Neuronal stem cell (in vitro differentiated cells): Measurements from ENCODE around the gene UGT2B7.

Experiments used
- DNase-seq: peaks from one replicate; pipeline ENCODE4 v3.0.0-alpha.2; 2013; ENCODE audit warnings: low spot score
- H2AFZ ChIP-seq: one replicate; pipeline ENCODE4 v1.6.1; 2013; ENCODE audit warnings: mild to moderate bottlenecking, low read length, inconsistent platforms
- H2AK5ac ChIP-seq: 2 replicates; pipeline ENCODE4 v1.6.1; 2013; ENCODE audit warnings: low read depth, mild to moderate bottlenecking, inconsistent platforms, low read length, moderate library complexity, mixed read lengths
- H2BK120ac ChIP-seq: 2 replicates; pipeline ENCODE4 v1.6.1; 2013; ENCODE audit warnings: low read depth, mild to moderate bottlenecking, inconsistent platforms, low read length, moderate library complexity, mixed read lengths
- H2BK12ac ChIP-seq: one replicate; pipeline ENCODE4 v1.6.1; 2013; ENCODE audit warnings: low read length, inconsistent platforms
- H2BK15ac ChIP-seq: 2 replicates; pipeline ENCODE4 v1.6.1; 2013; ENCODE audit warnings: mild to moderate bottlenecking, low read length, inconsistent platforms, mixed read lengths
- H2BK5ac ChIP-seq: one replicate; pipeline ENCODE4 v1.6.1; 2013; ENCODE audit warnings: inconsistent platforms, mild to moderate bottlenecking, low read length, moderate library complexity
- H3K14ac ChIP-seq: one replicate; pipeline ENCODE4 v1.6.1; 2013; ENCODE audit warnings: low read length, inconsistent platforms
- H3K18ac ChIP-seq: 2 replicates; pipeline ENCODE4 v1.6.1; 2013; ENCODE audit warnings: low read length, inconsistent platforms
- H3K23ac ChIP-seq: 2 replicates; pipeline ENCODE4 v1.6.1; 2013; ENCODE audit warnings: low read depth, mild to moderate bottlenecking, mixed read lengths, low read length, inconsistent platforms; ENCODE audit not compliant: poor library complexity
- H3K27ac ChIP-seq: replicated peaks from 3 replicates; pipeline ENCODE4 v1.5.1; 2013; ENCODE audit warnings: low read length, inconsistent platforms
- H3K27me3 ChIP-seq, 3 experiments: 2 replicates each; pipeline ENCODE4 v1.6.1; 2013; ENCODE audit warnings: low read length in 3 of 3, mild to moderate bottlenecking in 2 of 3, inconsistent platforms in 1 of 3, low read depth in 1 of 3, mixed read lengths in 1 of 3, moderate library complexity in 1 of 3; ENCODE audit not compliant: control insufficient read depth in 3 of 3, insufficient read depth in 3 of 3
- H3K36me3 ChIP-seq, 2 donors: replicated peaks in 1 of 2; 2 replicates each; pipeline ENCODE4 v1.6.1; 2013; ENCODE audit warnings: low read length in 2 of 2; ENCODE audit not compliant: control insufficient read depth in 2 of 2, insufficient read depth in 2 of 2
- H3K4ac ChIP-seq: 2 replicates; pipeline ENCODE4 v1.6.1; 2013; ENCODE audit warnings: inconsistent platforms, mild to moderate bottlenecking, low read length, moderate library complexity
- H3K4me1 ChIP-seq, 2 donors: 1 replicate in 1 of 2; 2 replicates in 1 of 2; pipeline ENCODE4 v1.6.1; 2013; ENCODE audit warnings: low read length in 2 of 2, low read depth in 1 of 2; ENCODE audit not compliant: control insufficient read depth in 2 of 2, insufficient read depth in 1 of 2
- H3K4me2 ChIP-seq: one replicate; pipeline ENCODE4 v1.6.1; 2013; ENCODE audit warnings: mild to moderate bottlenecking, low read length, inconsistent platforms; ENCODE audit not compliant: insufficient read depth, poor library complexity, severe bottlenecking
- H3K4me3 ChIP-seq, 2 donors: 2 replicates each; pipeline ENCODE4 v1.5.1; 2013; ENCODE audit warnings: low read length in 2 of 2, mild to moderate bottlenecking in 2 of 2, inconsistent platforms in 1 of 2, moderate library complexity in 1 of 2
- H3K79me1 ChIP-seq: one replicate; pipeline ENCODE4 v1.6.1; 2013; ENCODE audit warnings: low read depth, mild to moderate bottlenecking, inconsistent platforms, low read length, moderate library complexity
- H3K9ac ChIP-seq: one replicate; pipeline ENCODE4 v1.6.1; 2013; ENCODE audit warnings: mild to moderate bottlenecking, low read depth, low read length, inconsistent platforms; ENCODE audit not compliant: poor library complexity
- H3K9me3 ChIP-seq, 2 donors: replicated peaks in 1 of 2; 2 replicates each; pipeline versions ENCODE3 to v1.6.1; 2013; ENCODE audit warnings: low read length in 2 of 2, mild to moderate bottlenecking in 2 of 2, inconsistent platforms in 1 of 2, low read depth in 1 of 2, mixed read lengths in 1 of 2, moderate library complexity in 1 of 2; ENCODE audit not compliant: control insufficient read depth in 2 of 2, insufficient read depth in 1 of 2
- H4K8ac ChIP-seq: one replicate; pipeline ENCODE4 v1.6.1; 2013; ENCODE audit warnings: low read depth, mild to moderate bottlenecking, inconsistent platforms, low read length, moderate library complexity
- H4K91ac ChIP-seq: one replicate; pipeline ENCODE4 v1.6.1; 2013; ENCODE audit warnings: low read length, low read depth, mild to moderate bottlenecking, inconsistent platforms; ENCODE audit not compliant: poor library complexity
- WGBS, 2 donors: extraction: QIAGEN DNeasy Blood & Tissue Kit; methylation state at CpG; one replicate each; pipeline ENCODE4 v1.1.7; 2013; ENCODE audit warnings: missing lambda C conversion rate in 2 of 2, mixed read lengths in 1 of 2; ENCODE audit not compliant: insufficient read length in 2 of 2, insufficient replicate concordance in 1 of 2; ENCODE audit errors: extremely low coverage in 2 of 2; 5-methylcytosine and 5-hydroxymethylcytosine counted together

The UGT2B7 gene

DNA sequence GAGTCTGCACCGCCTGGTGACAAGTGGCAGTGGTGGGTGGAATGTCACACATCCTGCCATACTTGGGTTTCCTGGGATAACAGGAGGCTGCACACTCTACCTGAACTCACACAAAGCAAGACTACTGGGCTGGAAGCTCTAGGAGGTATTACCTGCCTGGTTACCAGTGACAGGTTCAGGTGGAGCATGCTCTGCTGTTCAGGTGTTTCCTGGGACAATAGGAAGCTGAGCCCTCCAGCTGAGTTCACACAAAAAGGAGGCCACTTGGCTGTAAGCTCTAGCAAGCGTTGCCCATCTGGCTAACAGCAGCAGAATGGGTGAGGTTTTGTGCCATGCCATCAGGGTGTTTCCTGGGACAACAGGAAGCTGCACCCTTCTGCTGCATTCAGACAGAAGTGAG lies 17.4 kb upstream of the UGT2B7 start:
- Histone ChIP-seq H3K4me3 (no peak overlapping the region), H3K18ac (no peak overlapping the region), H3K27ac (no peak overlapping the region), H3K36me3 (no peaks in the 10 kb centered on the region), H2BK15ac (no peak overlapping the region), H2BK12ac (no peak overlapping the region), H4K91ac (no peak overlapping the region), H2BK120ac (no peak overlapping the region), H3K27me3 (no peaks in the 10 kb centered on the region), H3K9me3 (no peaks in the 10 kb centered on the region), H3K79me1 (no peaks in the 10 kb centered on the region), H2AFZ (no peak overlapping the region), H2BK5ac (no peak overlapping the region), H4K8ac (no peak overlapping the region), H3K23ac (no peak overlapping the region), H3K4me2 (no peak overlapping the region), H3K14ac (no peak overlapping the region), H3K4ac (no peak overlapping the region), H3K4me1 (no peaks in the 10 kb centered on the region), H3K9ac (no peak overlapping the region), H2AK5ac (no peak overlapping the region)
- DNase-seq: no peak
- WGBS, 2 donors: no CpG with 5 or more reads among the region's 2 CpGs

DNA sequence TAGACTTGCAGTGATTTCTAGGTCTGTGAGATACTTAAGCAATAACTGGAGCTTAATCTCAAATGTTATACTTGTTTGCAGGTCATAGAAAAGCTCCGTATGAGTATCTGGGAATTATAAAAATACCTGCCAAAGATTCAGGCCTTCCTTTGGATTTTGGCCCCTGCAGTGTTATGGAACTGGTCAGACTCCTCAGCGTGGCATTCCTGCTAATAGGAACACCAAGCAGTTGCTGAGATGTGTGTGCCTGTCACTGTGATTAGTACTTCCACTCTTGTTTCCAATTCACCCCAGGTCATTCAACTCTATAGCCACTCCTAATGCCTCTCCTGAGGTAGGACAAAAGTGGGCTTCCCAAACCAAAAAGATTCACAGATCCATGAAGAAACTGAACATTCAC lies 7.8 kb upstream of the UGT2B7 start:
- H3K18ac ChIP-seq: no peak overlapping the region
- H3K27me3 ChIP-seq: no peaks in the 10 kb centered on the region
- H2BK12ac ChIP-seq: no peak overlapping the region
- H3K4me1 ChIP-seq: no peaks in the 10 kb centered on the region
- H4K8ac ChIP-seq: no peak overlapping the region
- WGBS, 2 donors: no CpG with 5 or more reads among the region's 2 CpGs
- no peak overlapping the region for H3K23ac ChIP-seq
- H2BK15ac ChIP-seq: no peak overlapping the region
- no peak overlapping the region for H3K27ac ChIP-seq
- H3K14ac ChIP-seq: no peak overlapping the region
- no peak overlapping the region for H3K9ac ChIP-seq
- no peak overlapping the region for H2BK120ac ChIP-seq
- DNase-seq: no peak
- H2BK5ac ChIP-seq: no peak overlapping the region
- H3K4me2 ChIP-seq: no peak overlapping the region
- peaks cover 0 to 2% of the 10 kb centered on the region in 2 donors for H3K9me3 ChIP-seq
- H3K4me3 ChIP-seq: no peak overlapping the region
- no peak overlapping the region for H2AK5ac ChIP-seq
- H4K91ac ChIP-seq: no peak overlapping the region
- H3K4ac ChIP-seq: no peak overlapping the region
- no peaks in the 10 kb centered on the region for H3K79me1 ChIP-seq
- no peak overlapping the region for H2AFZ ChIP-seq
- no peaks in the 10 kb centered on the region for H3K36me3 ChIP-seq

DNA sequence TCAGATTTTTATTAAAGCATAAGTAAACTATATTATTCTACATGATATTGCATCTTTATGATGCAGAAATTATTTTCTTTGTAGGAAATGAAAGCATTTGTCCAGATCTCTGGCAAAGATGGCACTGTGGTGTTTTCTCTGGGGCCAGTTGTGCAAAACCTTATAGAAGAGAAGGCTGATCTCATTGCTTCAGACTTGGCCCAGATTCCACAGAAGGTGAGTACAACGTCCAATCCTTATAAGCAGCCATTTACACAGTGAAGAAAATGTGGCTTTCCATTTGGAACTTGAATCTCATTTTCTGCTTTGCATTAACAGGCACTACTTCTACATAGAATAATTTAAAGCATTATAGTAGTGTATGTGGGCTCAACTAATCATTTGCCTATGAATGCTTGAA lies 6.9 kb upstream of the UGT2B7 start:
- no peak overlapping the region for H2BK12ac ChIP-seq
- H3K36me3 ChIP-seq: no peaks in the 10 kb centered on the region
- H3K14ac ChIP-seq: no peak overlapping the region
- H2AK5ac ChIP-seq: no peak overlapping the region
- no peak overlapping the region for H2BK15ac ChIP-seq
- DNase-seq: no peak
- H3K4ac ChIP-seq: no peak overlapping the region
- H3K27ac ChIP-seq: no peak overlapping the region
- no peaks in the 10 kb centered on the region for H3K27me3 ChIP-seq
- H3K18ac ChIP-seq: no peak overlapping the region
- no peak overlapping the region for H4K8ac ChIP-seq
- H4K91ac ChIP-seq: no peak overlapping the region
- no peaks in the 10 kb centered on the region for H3K79me1 ChIP-seq
- peaks cover 0 to 2% of the 10 kb centered on the region in 2 donors for H3K9me3 ChIP-seq
- no peaks in the 10 kb centered on the region for H3K4me1 ChIP-seq
- no peak overlapping the region for H3K23ac ChIP-seq
- H3K4me2 ChIP-seq: no peak overlapping the region
- H3K4me3 ChIP-seq: no peak overlapping the region
- no peak overlapping the region for H2BK5ac ChIP-seq
- no peak overlapping the region for H2AFZ ChIP-seq
- H2BK120ac ChIP-seq: no peak overlapping the region
- WGBS, 2 donors: no CpG with 5 or more reads among the region's 1 CpG
- H3K9ac ChIP-seq: no peak overlapping the region

DNA sequence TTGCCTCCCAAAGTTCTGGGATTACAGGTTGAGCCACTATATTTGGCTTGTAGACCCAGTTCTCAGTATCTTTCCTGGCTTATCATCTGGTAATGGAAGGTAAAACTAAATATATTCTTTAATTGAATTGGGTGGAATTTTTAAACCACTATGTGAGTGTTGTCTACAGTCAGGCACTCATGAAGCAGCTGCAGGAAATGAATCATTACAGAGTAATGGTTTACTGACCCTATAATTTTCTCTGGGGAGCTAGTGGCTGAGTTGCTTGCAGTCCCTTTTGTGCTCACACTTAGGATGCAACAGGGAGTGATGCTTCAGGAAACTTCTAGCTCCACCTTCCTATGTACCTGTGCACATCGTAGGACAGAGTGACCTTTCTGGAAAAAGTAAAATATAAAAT lies 4.1 kb upstream of the UGT2B7 start:
- DNase-seq: no peak
- Histone ChIP-seq H4K91ac (no peak overlapping the region), H3K4ac (no peak overlapping the region), H2BK12ac (no peak overlapping the region), H3K27ac (no peak overlapping the region), H4K8ac (no peak overlapping the region), H3K4me1 (peaks cover 0 to 2% of the 10 kb centered on the region in 2 donors), H3K4me3 (no peak overlapping the region), H3K4me2 (no peak overlapping the region), H3K9ac (no peak overlapping the region), H2AFZ (no peak overlapping the region), H2BK5ac (no peak overlapping the region), H2BK120ac (no peak overlapping the region), H3K27me3 (no peaks in the 10 kb centered on the region), H3K9me3 (peaks cover 0 to 2% of the 10 kb centered on the region in 2 donors), H3K14ac (no peak overlapping the region), H2BK15ac (no peak overlapping the region), H3K79me1 (no peaks in the 10 kb centered on the region), H3K23ac (no peak overlapping the region), H3K18ac (no peak overlapping the region), H2AK5ac (no peak overlapping the region), H3K36me3 (no peaks in the 10 kb centered on the region)
- no CpG with 5 or more reads among the region's 1 CpG for WGBS, 2 donors
